Effector memory CD4-positive, alpha-beta T cell (primary cell): ENCODE data around the gene OSBPL1A.

ENCODE experiments used
- DNase-seq, 3 donors: peaks; one replicate each; pipeline ENCODE4 v3.0.0-alpha.2; 2020
- H3K27ac ChIP-seq: 2 replicates; pipeline ENCODE4 v1.7.0; 2013; ENCODE audit warnings: mild to moderate bottlenecking, low read length, moderate library complexity; ENCODE audit not compliant: insufficient read depth, poor library complexity, severe bottlenecking
- H3K27me3 ChIP-seq: replicated peaks from 2 replicates; pipeline ENCODE4 v1.7.0; 2013; ENCODE audit warnings: mild to moderate bottlenecking, low read length; ENCODE audit not compliant: insufficient read depth, control insufficient read depth, poor library complexity, severe bottlenecking
- H3K36me3 ChIP-seq: 2 replicates; pipeline ENCODE4 v1.7.0; 2013; ENCODE audit warnings: mild to moderate bottlenecking, low read length, moderate library complexity; ENCODE audit not compliant: control insufficient read depth, insufficient read depth
- H3K4me1 ChIP-seq: 2 replicates; pipeline ENCODE4 v1.7.0; 2013; ENCODE audit warnings: low read length, mild to moderate bottlenecking; ENCODE audit not compliant: control insufficient read depth, insufficient read depth, poor library complexity, severe bottlenecking
- H3K4me3 ChIP-seq: 2 replicates; pipeline ENCODE4 v1.7.0; 2013; ENCODE audit warnings: low read length, low read depth, mild to moderate bottlenecking; ENCODE audit not compliant: insufficient read depth, poor library complexity, severe bottlenecking
- H3K9me3 ChIP-seq: 2 replicates; pipeline ENCODE4 v1.7.0; 2013; ENCODE audit warnings: mild to moderate bottlenecking, low read length, moderate library complexity; ENCODE audit not compliant: control insufficient read depth

Gene OSBPL1A

GRCh38 chr18:24238387-24238786 is 159.2 kb downstream of the OSBPL1A start:
- DNase-seq = no peak
- H3K4me3 ChIP-seq = no peak overlapping the region
- H3K27me3 ChIP-seq = no peaks in the 10 kb centered on the region
- no peaks in the 10 kb centered on the region for H3K4me1 ChIP-seq
- no peaks in the 10 kb centered on the region for H3K36me3 ChIP-seq
- no peak overlapping the region for H3K27ac ChIP-seq
- no peaks in the 10 kb centered on the region for H3K9me3 ChIP-seq

GRCh38 chr18:24234850-24235418 is 162.7 kb downstream of the OSBPL1A start:
- H3K4me3 ChIP-seq = no peak overlapping the region
- no peaks in the 10 kb centered on the region for H3K27me3 ChIP-seq
- no peak for DNase-seq
- no peaks in the 10 kb centered on the region for H3K4me1 ChIP-seq
- H3K9me3 ChIP-seq = no peaks in the 10 kb centered on the region
- no peak overlapping the region for H3K27ac ChIP-seq
- no peaks in the 10 kb centered on the region for H3K36me3 ChIP-seq

DNA sequence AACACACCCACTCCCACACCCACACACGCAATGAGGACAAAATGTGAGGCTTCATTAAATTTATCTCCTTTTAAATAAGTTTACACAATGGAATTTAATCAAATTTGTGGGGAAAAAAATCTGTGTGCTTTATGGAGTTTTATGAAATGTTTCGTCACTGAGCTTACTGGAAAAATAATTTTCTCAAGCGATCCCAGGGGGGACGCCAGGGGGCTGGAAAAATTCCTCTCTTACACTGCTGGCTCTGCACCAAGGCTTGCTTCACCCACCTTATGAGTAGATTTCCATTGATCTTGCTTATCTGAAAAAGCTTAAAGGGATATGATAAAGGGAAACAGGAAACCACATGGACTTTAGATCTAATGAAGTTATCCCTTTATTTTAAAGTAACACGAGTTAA is 163.3 kb downstream of the OSBPL1A start:
- no peak overlapping the region for H3K27ac ChIP-seq
- no peaks in the 10 kb centered on the region for H3K9me3 ChIP-seq
- no peaks in the 10 kb centered on the region for H3K36me3 ChIP-seq
- H3K4me1 ChIP-seq = no peaks in the 10 kb centered on the region
- H3K4me3 ChIP-seq = no peak overlapping the region
- no peaks in the 10 kb centered on the region for H3K27me3 ChIP-seq
- no peak for DNase-seq

DNA sequence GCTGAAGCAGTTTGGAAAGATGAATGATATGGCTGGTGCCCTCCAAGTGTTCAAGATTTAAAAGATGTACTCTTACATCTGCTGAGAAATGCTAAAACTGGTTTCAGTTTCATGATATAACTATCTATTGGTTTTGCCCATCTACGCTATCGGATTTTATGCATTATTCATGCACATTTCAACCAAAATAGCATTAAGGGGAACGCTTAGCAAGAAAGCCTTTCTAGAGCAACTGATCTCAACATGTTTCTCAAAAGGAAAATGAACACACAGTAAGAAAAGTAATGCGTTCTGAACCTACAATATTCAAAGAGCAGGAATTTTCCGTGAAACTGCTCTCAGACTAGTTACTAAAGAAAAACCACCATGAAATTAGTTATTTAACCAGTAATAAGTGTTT is 164.8 kb downstream of the OSBPL1A start:
- no peak for DNase-seq
- Histone ChIP-seq H3K27ac (no peak overlapping the region), H3K36me3 (no peaks in the 10 kb centered on the region), H3K4me1 (no peaks in the 10 kb centered on the region), H3K27me3 (no peaks in the 10 kb centered on the region), H3K9me3 (no peaks in the 10 kb centered on the region), H3K4me3 (no peak overlapping the region)

- H3K36me3 ChIP-seq = no peaks in the 10 kb centered on the region
- H3K4me1 ChIP-seq = no peaks in the 10 kb centered on the region
- DNase-seq = no peak
- H3K4me3 ChIP-seq = no peak overlapping the region
- no peaks in the 10 kb centered on the region for H3K27me3 ChIP-seq
- no peak overlapping the region for H3K27ac ChIP-seq
- no peaks in the 10 kb centered on the region for H3K9me3 ChIP-seq
Measured at GRCh38 chr18:24231773-24232735, 165.6 kb downstream of the OSBPL1A start.

GRCh38 chr18:24230766-24231165 is 166.9 kb downstream of the OSBPL1A start:
- no peaks in the 10 kb centered on the region for H3K9me3 ChIP-seq
- no peak overlapping the region for H3K4me3 ChIP-seq
- no peak for DNase-seq

GRCh38 chr18:24228667-24229041 is 169.0 kb downstream of the OSBPL1A start:
- no peak overlapping the region for H3K4me3 ChIP-seq
- no peaks in the 10 kb centered on the region for H3K9me3 ChIP-seq
- no peak for DNase-seq
- no peaks in the 10 kb centered on the region for H3K4me1 ChIP-seq
- no peak overlapping the region for H3K27ac ChIP-seq
- H3K36me3 ChIP-seq = no peaks in the 10 kb centered on the region
- H3K27me3 ChIP-seq = no peaks in the 10 kb centered on the region

More at GRCh38 chr18:24230766-24231165, 166.9 kb downstream of the OSBPL1A start:
- no peaks in the 10 kb centered on the region for H3K36me3 ChIP-seq
- no peaks in the 10 kb centered on the region for H3K4me1 ChIP-seq
- H3K27me3 ChIP-seq = no peaks in the 10 kb centered on the region
- H3K27ac ChIP-seq = no peak overlapping the region

DNA sequence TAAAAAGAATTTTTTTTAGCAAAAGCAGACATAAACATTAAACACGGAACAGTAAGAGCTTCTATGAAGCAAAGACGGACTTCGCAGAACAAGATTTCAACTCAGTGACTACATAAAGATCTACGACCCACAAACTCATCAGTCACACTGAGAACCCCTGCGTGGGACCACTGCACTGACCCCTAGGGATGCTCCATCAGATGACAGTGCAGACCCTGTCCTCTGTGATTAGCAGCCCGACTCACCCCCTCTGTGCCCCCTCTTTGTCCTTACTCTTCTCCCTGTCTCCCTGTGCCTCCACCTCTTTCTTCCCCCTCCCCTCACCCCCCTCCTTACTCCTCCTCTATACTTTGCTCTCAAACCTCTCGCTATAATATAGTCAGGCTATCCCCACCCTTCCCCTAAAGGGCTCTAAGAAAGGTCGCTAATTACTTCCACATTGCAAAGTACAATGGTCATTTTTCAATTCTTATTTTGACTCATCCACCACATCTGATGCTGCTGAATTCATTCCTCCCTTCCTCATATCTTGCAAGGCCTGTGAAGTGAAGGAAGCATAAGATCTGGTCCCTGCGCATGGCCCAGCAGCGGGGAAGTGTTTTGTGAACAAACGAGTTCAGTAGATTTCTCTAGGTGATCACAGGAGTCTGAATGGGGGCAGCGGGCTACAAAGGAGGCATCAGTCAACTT is 169.5 kb downstream of the OSBPL1A start:
- H3K27me3 ChIP-seq = no peaks in the 10 kb centered on the region
- H3K36me3 ChIP-seq = no peaks in the 10 kb centered on the region
- no peaks in the 10 kb centered on the region for H3K9me3 ChIP-seq
- no peak overlapping the region for H3K4me3 ChIP-seq
- H3K4me1 ChIP-seq = no peaks in the 10 kb centered on the region
- DNase-seq = no peak
- no peak overlapping the region for H3K27ac ChIP-seq

- no peaks in the 10 kb centered on the region for H3K4me1 ChIP-seq
- no peak overlapping the region for H3K27ac ChIP-seq
- H3K27me3 ChIP-seq = no peaks in the 10 kb centered on the region
- no peaks in the 10 kb centered on the region for H3K36me3 ChIP-seq
- DNase-seq = no peak
- H3K9me3 ChIP-seq = no peaks in the 10 kb centered on the region
- H3K4me3 ChIP-seq = no peak overlapping the region
Measured at GRCh38 chr18:24220318-24220688, 177.3 kb downstream of the OSBPL1A start.
